WERI-Rb-1 (cell line): ENCODE results near the gene MYOD1.

Experiments
- DNase-seq: peaks from one replicate; pipeline ENCODE4 v3.0.0-alpha.2; 2020
- H3K27ac ChIP-seq: fragments of 250-450 bp; sonication (Bioruptor Pico); 2 replicates; pipeline ENCODE4 v1.5.1; 2020; ENCODE audit warnings: mild to moderate bottlenecking, moderate library complexity
- H3K27me3 ChIP-seq: fragments of 250-450 bp; sonication (Bioruptor Pico); 2 replicates; pipeline ENCODE4 v1.5.1; 2021; ENCODE audit warnings: mild to moderate bottlenecking, low read depth, moderate library complexity; ENCODE audit not compliant: insufficient read depth, severe bottlenecking
- H3K36me3 ChIP-seq: fragments of 250-450 bp; sonication (Bioruptor Pico); 2 replicates; pipeline ENCODE4 v1.5.1; 2020; ENCODE audit warnings: mild to moderate bottlenecking, moderate library complexity
- H3K4me3 ChIP-seq: 2 replicates; pipeline ENCODE4 v1.5.1; 2011; ENCODE audit warnings: low read depth, mild to moderate bottlenecking, control low read depth, low read length
- H3K9me3 ChIP-seq: fragments of 250-450 bp; sonication (Bioruptor Pico); 2 replicates; pipeline ENCODE4 v1.5.1; 2021; ENCODE audit warnings: mild to moderate bottlenecking, moderate library complexity; ENCODE audit not compliant: severe bottlenecking
- CTCF ChIP-seq: IDR thresholded peaks from 2 replicates; pipeline ENCODE4 v1.5.1; 2011; ENCODE audit warnings: low read depth, mild to moderate bottlenecking, control low read depth, inconsistent platforms, low read length

The MYOD1 gene

GRCh38 chr11:17746096-17746495, 26.7 kb downstream of the MYOD1 start:
- H3K27me3 ChIP-seq = no peaks in the 10 kb centered on the region
- H3K36me3 ChIP-seq = peaks cover 21% of the 10 kb centered on the region
- H3K4me3 ChIP-seq = no peak overlapping the region
- no peak for DNase-seq
- TF ChIP-seq CTCF = no peak
- H3K27ac ChIP-seq = no peak overlapping the region
- H3K9me3 ChIP-seq = no peaks in the 10 kb centered on the region

- Histone ChIP-seq H3K9me3 (no peaks in the 10 kb centered on the region), H3K36me3 (peaks cover 13% of the 10 kb centered on the region), H3K27ac (no peak overlapping the region), H3K27me3 (no peaks in the 10 kb centered on the region), H3K4me3 (no peak overlapping the region)
- TF ChIP-seq CTCF = no peak
- no peak for DNase-seq
Measured at GRCh38 chr11:17747131-17747955, 28.0 kb downstream of the MYOD1 start.

GRCh38 chr11:17748044-17748443, 28.7 kb downstream of the MYOD1 start:
- Histone ChIP-seq H3K4me3 (no peak overlapping the region), H3K36me3 (peaks cover 13% of the 10 kb centered on the region), H3K27me3 (no peaks in the 10 kb centered on the region), H3K9me3 (no peaks in the 10 kb centered on the region), H3K27ac (no peak overlapping the region)
- no peak for DNase-seq
- TF ChIP-seq CTCF = no peak

GRCh38 chr11:17748761-17749721, 29.7 kb downstream of the MYOD1 start:
- Histone ChIP-seq H3K36me3 (peaks cover 17% of the 10 kb centered on the region), H3K4me3 (no peak overlapping the region), H3K9me3 (no peaks in the 10 kb centered on the region), H3K27ac (no peak overlapping the region), H3K27me3 (no peaks in the 10 kb centered on the region)
- no peak for DNase-seq
- no peak for TF ChIP-seq CTCF

GRCh38 chr11:17750013-17750800, 30.8 kb downstream of the MYOD1 start:
- no peak for TF ChIP-seq CTCF
- DNase-seq = no peak
- H3K9me3 ChIP-seq = no peaks in the 10 kb centered on the region

More at GRCh38 chr11:17750013-17750800, 30.8 kb downstream of the MYOD1 start:
- no peaks in the 10 kb centered on the region for H3K27me3 ChIP-seq
- no peak overlapping the region for H3K4me3 ChIP-seq
- H3K36me3 ChIP-seq = peaks cover 19% of the 10 kb centered on the region
- no peak overlapping the region for H3K27ac ChIP-seq
